ENCODE measurements around the gene MPPED1. TPM values are rescaled to one million over a fixed set of nuclear protein-coding genes. Genes with fewer than 3 reads are reported as not detected.

MPPED1 gene
- total and polyA plus RNA-seq, 2 donors (not counting 3 experiments of a cell fraction or from before 2014, with no cell fraction given): not detected

GRCh38 chr22:43440556-43440955 is 28.7 kb downstream of the MPPED1 start:
- Histone ChIP-seq H3K9ac (replicated peaks; ENCODE audit: extremely low read depth, insufficient read depth, low read length) (no peak overlapping the region), H2AFZ (ENCODE audit: low read depth, low read length) (no peak overlapping the region), H3K4me1 (ENCODE audit: control insufficient read depth, extremely low read depth, insufficient read depth, low read length) (no peaks in the 10 kb centered on the region), H3K36me3 (ENCODE audit: control insufficient read depth in 2 of 2, extremely low read depth in 1 of 2, insufficient read depth in 2 of 2, low read length in 2 of 2) (no peaks in the 10 kb centered on the region), H3K4me2 (ENCODE audit: insufficient read depth, low read length) (no peak overlapping the region), H3K9me3 (replicated peaks; ENCODE audit: control insufficient read depth, insufficient read depth, low read length) (no peaks in the 10 kb centered on the region), H4K20me1 (replicated peaks; ENCODE audit: control insufficient read depth, extremely low read depth, insufficient read depth, low read length) (no peaks in the 10 kb centered on the region), H3K79me2 (ENCODE audit: control insufficient read depth, insufficient read depth, low read length) (no peaks in the 10 kb centered on the region), H3K9me1 (replicated peaks; ENCODE audit: control insufficient read depth, extremely low read depth, insufficient read depth, low read length) (no peaks in the 10 kb centered on the region), H3K27me3 (ENCODE audit: control insufficient read depth in 2 of 2, insufficient read depth in 2 of 2, low read length in 2 of 2) (no peaks in the 10 kb centered on the region), H3K4me3 (replicated peaks in 1 of 3; ENCODE audit: insufficient read depth in 1 of 3, low read depth in 1 of 3, low read length in 3 of 3) (no peak overlapping the region), H3K27ac (ENCODE audit: insufficient read depth, low read depth, low read length) (no peak overlapping the region)
- FAIRE-seq (no peak), DNase-seq (ENCODE audit: low read depth, low spot score) (no peak)
- CTCF ChIA-PET: no interaction called here
- no peak for TF ChIP-seq GATA2 (IDR thresholded peaks at IDR 0.05; ENCODE audit: insufficient read depth, insufficient read length, low read depth, low read length)
- TF ChIP-seq MYC (IDR thresholded peaks at IDR 0.05; ENCODE audit: low read depth, low read length): no peak
- TF ChIP-seq POLR2A (IDR thresholded peaks at IDR 0.05; ENCODE audit: low read depth, low read length): no peak
- TF ChIP-seq CTCF (IDR thresholded peaks at IDR 0.05; ENCODE audit: extremely low read depth in 1 of 2, insufficient read depth in 1 of 2, low read depth in 1 of 2, low read length in 2 of 2): no peak
- no peak for TF ChIP-seq MAX (IDR thresholded peaks at IDR 0.05; ENCODE audit: insufficient read depth, insufficient read length)
- no peak for TF ChIP-seq JUN (IDR thresholded peaks at IDR 0.05; ENCODE audit: borderline replicate concordance, insufficient read depth, insufficient read length, low read depth)
- TF ChIP-seq FOS (IDR thresholded peaks at IDR 0.05; ENCODE audit: borderline replicate concordance, insufficient read depth, low read length): no peak
- no peak for TF ChIP-seq POLR2AphosphoS5 (IDR thresholded peaks at IDR 0.05; ENCODE audit: insufficient read depth, low read depth, low read length)
- no peak for TF ChIP-seq EZH2 (IDR thresholded peaks at IDR 0.05; ENCODE audit: borderline replicate concordance, low read depth, low read length, severe bottlenecking)
- POLR2A ChIA-PET: no interaction called here
- intact Hi-C loops (cut with micrococcal nuclease): no loop called here
- BruUV-seq (replicated peaks): no TSS peak
- dilution Hi-C loops (cut with MboI; ENCODE audit: extremely low pct_ligation_motif_present, low sequenced_read_pairs): no loop called here
